NCI-H748 (cell line): ENCODE measurements around the gene IGSF9B.

Experiments
- DNase-seq: peaks from one replicate; lab custom pipeline; 2025; ENCODE audit not compliant: unreplicated experiment; lab: John Stamatoyannopoulos, UW

IGSF9B gene

DNA sequence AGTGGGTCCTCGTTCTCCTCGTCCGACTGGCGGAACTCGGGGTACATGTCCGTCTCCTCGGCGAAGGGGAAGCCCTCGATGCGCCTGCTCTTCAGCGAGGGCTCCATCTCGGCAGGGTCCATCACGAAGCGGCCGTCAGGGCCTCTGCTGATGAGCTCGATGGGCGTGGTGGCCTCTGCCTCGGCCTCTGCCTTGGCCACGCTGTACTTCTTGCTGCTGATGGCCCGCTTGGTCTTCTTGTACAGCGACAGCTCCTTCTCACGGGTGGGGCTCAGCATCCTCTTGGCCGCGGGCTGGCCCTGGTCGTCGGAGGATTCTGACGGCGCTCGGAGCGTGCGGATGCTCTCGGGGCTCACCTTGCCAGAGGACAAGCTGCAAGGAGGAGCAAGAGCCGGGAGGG lies 35.7 kb downstream of the IGSF9B start:
- DNase-seq, result no peak

DNA sequence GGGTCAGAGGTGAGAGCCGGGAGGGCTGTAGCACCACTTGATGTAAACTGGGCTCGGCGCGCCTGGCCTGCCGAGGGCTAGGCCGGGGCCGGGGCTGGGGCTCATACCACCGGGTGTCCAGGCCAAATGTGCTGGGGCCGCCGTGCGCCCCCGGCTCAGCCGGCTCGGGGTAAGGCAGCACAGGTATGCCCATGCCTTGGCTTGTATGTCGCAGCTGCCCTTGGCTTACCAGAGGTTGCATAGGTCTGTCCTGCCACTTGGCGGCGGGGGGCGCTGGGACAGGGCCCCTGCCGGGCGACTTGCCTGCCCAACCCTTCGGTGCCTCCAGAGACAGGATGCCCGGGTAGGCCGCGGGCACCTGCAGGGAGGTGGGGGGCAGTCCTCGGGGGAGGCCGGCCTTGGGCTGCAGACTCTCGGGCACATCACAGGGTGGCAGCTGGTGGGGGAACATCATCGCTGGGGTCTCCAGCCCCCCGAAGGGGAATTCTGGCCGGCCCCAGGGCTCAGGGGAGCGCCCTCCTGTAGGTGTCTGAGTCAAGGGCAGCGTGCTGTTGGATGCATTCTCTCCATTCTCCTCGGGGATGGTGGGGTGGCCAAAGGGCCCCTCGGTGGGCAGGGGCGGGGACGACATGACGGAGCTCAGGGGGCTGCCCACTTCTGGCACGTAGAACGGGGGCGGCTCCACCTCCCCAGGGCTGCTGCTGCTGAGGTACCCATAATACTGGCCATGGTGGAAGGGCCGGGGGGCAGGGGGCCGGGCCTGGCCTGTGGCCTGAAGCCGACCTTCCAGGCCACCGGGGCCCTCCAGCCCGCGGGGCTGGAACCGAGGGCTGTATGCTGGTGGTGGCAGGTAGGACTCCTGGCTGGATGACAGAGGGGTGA lies 36.4 kb downstream of the IGSF9B start:
- no peak for DNase-seq

GRCh38 chr11:133919330-133920108 lies 37.2 kb downstream of the IGSF9B start:
- no peak for DNase-seq

DNA sequence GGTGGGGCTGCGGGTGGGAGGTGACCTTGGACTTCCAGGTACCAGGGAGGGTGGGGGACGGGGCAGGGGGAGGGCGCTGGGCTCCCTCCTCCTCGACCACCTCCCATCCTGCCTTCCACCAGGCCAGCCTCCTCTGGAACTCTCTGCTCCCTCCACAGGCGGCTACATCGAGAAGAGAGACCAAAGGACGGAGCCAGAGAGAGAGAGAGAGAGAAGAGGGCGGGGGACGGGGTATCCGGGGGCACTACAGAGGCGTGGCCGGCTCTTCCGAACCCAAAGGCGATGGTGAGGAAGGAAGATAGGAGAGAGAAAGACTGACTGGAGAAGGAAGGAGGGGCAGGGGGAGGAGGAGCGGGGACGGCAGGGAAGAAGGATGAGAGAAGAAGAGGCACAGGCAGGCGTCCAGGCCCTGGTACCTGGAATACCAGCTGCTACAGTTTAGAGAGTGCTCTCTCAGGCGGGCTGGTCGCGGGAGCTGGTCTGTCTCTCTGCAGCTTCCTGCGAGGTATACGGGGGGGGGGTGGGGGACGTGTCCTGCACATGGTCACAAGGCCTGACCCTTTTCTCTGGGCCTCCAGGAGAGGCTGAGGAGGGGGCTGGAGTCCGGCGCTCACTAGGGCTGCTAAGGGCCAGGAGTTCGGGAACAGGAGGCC lies 38.0 kb downstream of the IGSF9B start:
- no peak for DNase-seq

DNA sequence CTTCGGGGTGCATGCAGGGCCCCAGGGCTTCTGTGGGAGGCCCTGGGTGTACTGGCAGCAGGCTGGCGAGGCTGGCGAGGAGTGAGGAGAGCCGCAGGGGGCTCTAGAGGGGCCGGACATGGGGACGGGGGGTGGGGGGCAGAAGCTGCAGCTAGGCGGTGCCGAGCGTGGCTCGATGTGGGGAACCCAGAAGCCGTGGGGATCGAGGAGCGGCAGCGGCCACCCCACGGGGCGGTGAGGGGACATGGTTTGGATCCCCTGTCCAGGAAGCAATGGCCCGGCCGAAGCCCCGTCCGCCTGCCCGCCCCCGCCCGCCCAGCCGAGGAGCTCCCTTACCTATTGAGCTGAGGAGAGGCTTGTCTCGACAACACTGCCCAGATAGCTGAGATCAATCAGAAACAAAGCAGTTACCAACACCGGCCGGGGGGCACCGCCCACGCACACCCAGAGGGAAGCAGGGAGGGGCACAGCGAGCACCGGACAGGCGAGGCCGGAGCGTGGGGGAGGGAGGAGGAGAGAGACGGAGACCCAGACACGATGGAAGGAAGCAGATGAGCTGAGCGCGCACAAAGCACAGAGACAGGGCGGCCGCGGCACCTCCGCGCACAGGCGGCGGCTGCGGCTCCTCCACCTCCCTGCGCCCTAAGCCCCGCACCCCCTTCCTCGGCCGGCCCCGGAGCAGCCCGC lies 38.7 kb downstream of the IGSF9B start:
- no peak for DNase-seq

DNA sequence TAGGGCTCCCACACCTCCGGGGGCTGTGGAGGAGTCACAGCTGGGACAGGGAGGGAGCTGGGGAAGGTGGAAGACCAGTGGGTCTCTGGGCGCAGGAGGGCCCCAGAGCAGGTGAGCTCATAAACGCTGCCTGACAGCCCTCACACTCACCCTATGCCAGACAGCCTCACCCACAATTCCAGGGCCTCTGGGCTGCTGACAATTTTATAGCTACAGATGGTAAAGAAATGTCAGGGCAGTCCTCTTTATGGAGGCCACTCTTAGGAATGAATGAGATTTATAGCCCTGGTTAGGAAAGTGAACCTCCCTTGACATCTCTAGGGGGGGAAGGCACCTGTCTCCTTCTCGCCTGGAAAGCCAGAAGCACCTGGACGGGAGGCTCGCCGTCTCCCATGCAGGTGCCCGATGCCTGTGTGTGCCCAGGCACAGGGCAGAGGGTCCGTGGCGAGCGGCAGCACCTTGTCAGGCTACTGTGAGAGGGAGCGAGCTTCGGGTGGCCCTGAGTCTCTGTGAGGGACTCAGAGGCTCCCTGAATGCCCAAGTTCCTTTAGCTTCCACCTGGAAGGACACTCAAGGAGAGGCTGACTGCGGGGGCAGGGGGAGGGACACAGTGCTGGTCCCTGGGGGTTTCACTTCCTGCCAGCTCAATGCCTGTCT lies 39.9 kb downstream of the IGSF9B start:
- DNase-seq, result no peak

DNA sequence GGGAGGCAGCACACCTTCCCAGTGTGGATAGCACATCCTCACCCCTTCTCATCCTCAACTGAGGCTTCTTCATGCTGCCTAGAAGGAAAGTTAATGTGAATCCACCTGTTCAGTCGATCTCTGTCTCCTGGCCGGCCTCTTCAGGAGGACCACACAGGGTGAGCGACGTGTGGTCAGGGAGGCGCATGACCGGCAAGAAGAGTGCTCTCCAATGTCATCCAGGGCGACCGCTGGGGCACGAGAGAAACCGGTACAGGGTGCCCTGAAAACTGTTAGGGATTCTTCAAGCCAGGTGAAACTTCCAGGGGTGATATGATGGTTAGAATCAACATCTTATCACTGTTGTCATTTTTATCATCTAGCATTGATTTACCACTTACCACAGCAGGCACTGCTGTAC lies 43.0 kb downstream of the IGSF9B start:
- no peak for DNase-seq

GRCh38 chr11:133911171-133911570 lies 45.6 kb downstream of the IGSF9B start:
- DNase-seq, result no peak

DNA sequence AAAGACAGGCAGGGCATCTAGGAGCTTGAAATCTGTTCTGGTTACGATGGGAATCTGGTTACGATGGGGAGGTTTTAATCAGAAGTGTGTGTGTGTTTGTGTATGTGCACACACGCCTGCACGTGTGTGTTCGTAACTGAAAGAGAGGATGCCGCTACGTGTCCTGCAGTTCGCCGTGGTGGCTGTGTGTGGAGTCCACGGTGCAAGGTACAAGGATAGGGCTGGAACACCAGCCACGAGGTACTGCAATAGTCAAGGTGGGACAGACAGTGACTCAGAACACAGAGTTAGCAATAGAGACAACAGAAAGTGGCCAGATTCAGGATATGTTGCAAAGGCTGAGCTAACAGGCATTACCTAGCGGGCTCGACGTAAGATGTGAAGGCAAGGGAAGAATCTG lies 46.7 kb downstream of the IGSF9B start:
- no peak for DNase-seq

- DNase-seq, result no peak
Measured at GRCh38 chr11:133908827-133909226, 47.9 kb downstream of the IGSF9B start.

DNA sequence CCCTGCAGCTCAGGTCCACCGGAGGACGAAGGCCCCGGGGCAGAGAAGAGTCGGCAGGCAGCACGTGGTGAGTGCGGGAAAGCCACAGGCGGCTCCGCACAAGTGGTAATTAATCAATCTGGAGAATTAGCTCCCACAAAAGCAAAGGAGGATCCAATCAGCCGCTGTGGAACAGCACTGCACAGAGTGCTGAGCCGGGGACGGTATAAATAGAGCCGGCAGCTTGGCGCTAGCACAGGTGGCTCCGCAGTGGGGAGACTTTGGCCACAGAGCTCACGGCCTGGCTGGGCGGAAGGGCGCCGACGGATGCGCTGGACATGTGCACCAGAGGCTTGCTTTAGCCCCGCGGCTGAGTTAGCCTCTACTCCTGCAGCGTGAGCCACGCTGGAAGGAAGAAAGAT lies 48.9 kb downstream of the IGSF9B start:
- DNase-seq, result no peak

- no peak for DNase-seq
Measured at GRCh38 chr11:133907216-133907615, 49.6 kb downstream of the IGSF9B start.

DNA sequence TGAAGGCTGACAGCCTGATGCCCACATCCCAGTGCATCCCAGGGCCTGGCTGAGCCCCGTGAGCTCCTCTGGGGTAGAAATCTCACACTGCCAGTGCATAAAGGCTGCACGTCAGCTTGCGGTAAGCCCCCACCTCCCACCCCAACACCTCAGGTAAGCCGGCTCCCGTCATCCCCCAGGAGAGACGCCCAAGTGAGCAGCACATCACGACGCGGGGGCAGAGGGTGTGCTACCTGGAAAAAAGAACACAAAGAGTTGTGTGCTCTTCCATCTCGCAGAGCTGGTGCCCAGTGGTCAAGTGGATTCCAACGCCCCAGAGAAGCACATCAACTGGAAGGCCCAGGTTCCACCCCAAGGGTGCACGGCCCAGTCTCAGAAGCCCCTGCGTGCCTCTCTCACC lies 50.0 kb downstream of the IGSF9B start:
- no peak for DNase-seq

DNA sequence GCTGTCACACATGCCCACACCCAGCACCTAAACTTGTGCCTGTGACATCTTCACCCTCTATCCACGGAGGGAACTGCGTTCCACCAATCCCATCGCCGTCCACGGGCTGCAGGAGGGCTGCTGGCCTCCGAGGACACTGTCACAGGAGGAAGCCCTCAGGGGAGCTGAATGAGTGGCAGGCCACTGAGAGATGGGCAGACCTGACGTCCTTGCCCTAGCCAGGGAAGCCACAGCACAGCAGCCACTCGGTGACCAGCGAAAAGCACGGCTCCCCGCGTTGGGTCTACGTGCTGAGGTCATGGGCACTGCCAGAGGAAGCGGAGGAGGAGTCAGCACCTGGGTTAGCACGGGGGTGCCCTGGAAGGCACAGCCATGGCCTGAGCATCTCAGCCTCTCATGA lies 50.5 kb downstream of the IGSF9B start:
- DNase-seq, result no peak

GRCh38 chr11:133905677-133906156 lies 51.1 kb downstream of the IGSF9B start:
- no peak for DNase-seq

- no peak for DNase-seq
Measured at GRCh38 chr11:133904818-133905515, 51.8 kb downstream of the IGSF9B start.

GRCh38 chr11:133903875-133904817 lies 52.6 kb downstream of the IGSF9B start:
- no peak for DNase-seq

DNA sequence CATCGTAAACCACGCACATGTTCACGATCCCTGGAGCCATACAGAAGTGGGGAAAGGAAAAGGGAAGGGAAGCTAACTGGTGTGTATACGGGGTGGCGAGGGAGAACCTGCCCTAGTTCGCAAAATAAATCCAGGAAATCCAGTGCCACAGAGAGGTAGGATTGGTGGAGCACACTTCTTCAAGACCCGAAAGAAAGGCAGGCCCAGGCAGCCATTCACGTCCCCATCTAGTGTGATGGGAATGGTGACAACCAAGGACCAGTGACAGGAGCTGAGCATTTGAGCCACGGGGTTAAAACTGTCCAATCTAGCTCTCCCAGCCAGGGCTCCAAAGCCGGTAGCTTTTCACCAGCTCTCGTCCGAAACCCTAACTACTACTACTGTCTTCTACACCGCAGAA lies 53.7 kb downstream of the IGSF9B start:
- DNase-seq, result no peak

GRCh38 chr11:133902506-133902905 lies 54.3 kb downstream of the IGSF9B start:
- DNase-seq, result no peak
